ENCODE results near the gene OGFOD1.

DNA sequence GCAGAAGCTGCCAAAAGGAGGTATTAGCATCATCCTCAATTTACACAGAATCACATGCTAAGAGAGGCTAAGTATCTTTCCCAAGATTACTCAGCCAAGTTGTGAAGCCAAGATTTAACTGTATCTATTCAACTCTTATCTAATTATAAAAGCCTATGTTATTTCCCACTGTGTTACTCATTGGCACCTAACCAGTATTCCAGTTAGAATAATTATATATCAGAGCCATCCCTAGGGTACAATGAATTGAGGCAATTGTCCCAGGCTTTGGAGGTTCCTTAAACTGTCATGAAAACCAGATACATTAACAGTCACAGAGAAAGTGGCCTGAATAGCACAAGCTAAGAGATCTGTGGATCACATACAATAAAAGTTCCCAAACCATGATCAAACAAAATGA, 15.1 kb upstream of the OGFOD1 start:
- TF ChIP-seq, protein P1, sequence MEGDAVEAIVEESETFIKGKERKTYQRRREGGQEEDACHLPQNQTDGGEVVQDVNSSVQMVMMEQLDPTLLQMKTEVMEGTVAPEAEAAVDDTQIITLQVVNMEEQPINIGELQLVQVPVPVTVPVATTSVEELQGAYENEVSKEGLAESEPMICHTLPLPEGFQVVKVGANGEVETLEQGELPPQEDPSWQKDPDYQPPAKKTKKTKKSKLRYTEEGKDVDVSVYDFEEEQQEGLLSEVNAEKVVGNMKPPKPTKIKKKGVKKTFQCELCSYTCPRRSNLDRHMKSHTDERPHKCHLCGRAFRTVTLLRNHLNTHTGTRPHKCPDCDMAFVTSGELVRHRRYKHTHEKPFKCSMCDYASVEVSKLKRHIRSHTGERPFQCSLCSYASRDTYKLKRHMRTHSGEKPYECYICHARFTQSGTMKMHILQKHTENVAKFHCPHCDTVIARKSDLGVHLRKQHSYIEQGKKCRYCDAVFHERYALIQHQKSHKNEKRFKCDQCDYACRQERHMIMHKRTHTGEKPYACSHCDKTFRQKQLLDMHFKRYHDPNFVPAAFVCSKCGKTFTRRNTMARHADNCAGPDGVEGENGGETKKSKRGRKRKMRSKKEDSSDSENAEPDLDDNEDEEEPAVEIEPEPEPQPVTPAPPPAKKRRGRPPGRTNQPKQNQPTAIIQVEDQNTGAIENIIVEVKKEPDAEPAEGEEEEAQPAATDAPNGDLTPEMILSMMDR (conservative IDR thresholded peaks at IDR 0.05; ENCODE audit: low read depth, low read length), result no peak
- TF ChIP-seq EZH2 (IDR thresholded peaks at IDR 0.05; ENCODE audit: low read length, unreplicated experiment) (no peak), EZH2phosphoT487 (IDR thresholded peaks at IDR 0.05; ENCODE audit: borderline replicate concordance, low read length) (no peak)

Measured in PC-3 (cell line).